H9 (cell line): Measurements from ENCODE around the gene COPB2. TPM values are rescaled to one million over a fixed set of nuclear protein-coding genes. Genes with fewer than 3 reads are reported as not detected.

Experiments
- DNase-seq: peaks from one replicate; pipeline ENCODE4 v3.0.0-alpha.2; 2017
- H2AFZ ChIP-seq: one replicate; pipeline ENCODE4 v1.6.1; 2013; ENCODE audit warnings: mild to moderate bottlenecking, low read length, control low read depth, moderate library complexity
- H2AK5ac ChIP-seq: 2 replicates; pipeline ENCODE4 v1.6.1; 2013; ENCODE audit warnings: low read length, control low read depth, mixed read lengths; ENCODE audit not compliant: insufficient read length
- H2BK120ac ChIP-seq: one replicate; pipeline ENCODE4 v1.6.1; 2013; ENCODE audit warnings: low read depth, mild to moderate bottlenecking, low read length, control low read depth, inconsistent platforms; ENCODE audit not compliant: poor library complexity, severe bottlenecking
- H2BK12ac ChIP-seq: 2 replicates; pipeline ENCODE4 v1.6.1; 2013; ENCODE audit warnings: low read length, control low read depth, mixed read lengths, low read depth; ENCODE audit not compliant: insufficient read length
- H2BK15ac ChIP-seq: 2 replicates; pipeline ENCODE4 v1.6.1; 2013; ENCODE audit warnings: low read depth, low read length, control low read depth
- H2BK20ac ChIP-seq: one replicate; pipeline ENCODE4 v1.6.1; 2013; ENCODE audit warnings: low read depth, mild to moderate bottlenecking, low read length, control low read depth, inconsistent platforms; ENCODE audit not compliant: poor library complexity, severe bottlenecking
- H2BK5ac ChIP-seq: 2 replicates; pipeline ENCODE4 v1.6.1; 2013; ENCODE audit warnings: low read length, control low read depth, mixed read lengths; ENCODE audit not compliant: insufficient read length
- H3K14ac ChIP-seq: 2 replicates; pipeline ENCODE4 v1.6.1; 2013; ENCODE audit warnings: low read length, control low read depth; ENCODE audit not compliant: insufficient read depth
- H3K18ac ChIP-seq: 2 replicates; pipeline ENCODE4 v1.6.1; 2013; ENCODE audit warnings: low read depth, mild to moderate bottlenecking, mixed read lengths, low read length, control low read depth; ENCODE audit not compliant: insufficient read length
- H3K23ac ChIP-seq: 2 replicates; pipeline ENCODE4 v1.6.1; 2013; ENCODE audit warnings: low read length, control low read depth, mixed read lengths, low read depth; ENCODE audit not compliant: insufficient read length
- H3K23me2 ChIP-seq: 2 replicates; pipeline ENCODE4 v1.6.1; 2013; ENCODE audit warnings: low read depth, mild to moderate bottlenecking, mixed read lengths, low read length, control low read depth; ENCODE audit not compliant: insufficient read length, poor library complexity, severe bottlenecking
- H3K27ac ChIP-seq: 2 replicates; pipeline ENCODE4 v1.5.1; 2013; ENCODE audit warnings: low read length, control low read depth, mixed read lengths, low read depth; ENCODE audit not compliant: insufficient read length
- H3K27me3 ChIP-seq: 2 replicates; pipeline ENCODE4 v1.6.1; 2013; ENCODE audit warnings: low read length, control low read depth, inconsistent platforms; ENCODE audit not compliant: insufficient read depth
- H3K4ac ChIP-seq: 2 replicates; pipeline ENCODE4 v1.6.1; 2013; ENCODE audit warnings: low read depth, mild to moderate bottlenecking, control low read depth, inconsistent platforms, low read length, moderate library complexity
- H3K4me1 ChIP-seq: 2 replicates; pipeline ENCODE4 v1.6.1; 2013; ENCODE audit warnings: low read length, control low read depth, inconsistent platforms; ENCODE audit not compliant: insufficient read depth
- H3K4me2 ChIP-seq: 2 replicates; pipeline ENCODE4 v1.6.1; 2013; ENCODE audit warnings: low read length, control low read depth, mixed read lengths; ENCODE audit not compliant: insufficient read length, insufficient read depth
- H3K56ac ChIP-seq: 2 replicates; pipeline ENCODE4 v1.6.1; 2013; ENCODE audit warnings: low read depth, mild to moderate bottlenecking, mixed read lengths, low read length, control low read depth; ENCODE audit not compliant: insufficient read length
- H3K79me1 ChIP-seq: 2 replicates; pipeline ENCODE4 v1.6.1; 2013; ENCODE audit warnings: low read depth, mild to moderate bottlenecking, moderate library complexity, low read length, control low read depth, inconsistent platforms; ENCODE audit not compliant: insufficient read depth, poor library complexity, severe bottlenecking
- H3K79me2 ChIP-seq: 2 replicates; pipeline ENCODE4 v1.6.1; 2013; ENCODE audit warnings: low read length, control low read depth, inconsistent platforms; ENCODE audit not compliant: insufficient read depth
- H3K9ac ChIP-seq: 2 replicates; pipeline ENCODE4 v1.6.1; 2013; ENCODE audit warnings: low read length, control low read depth, mixed read lengths; ENCODE audit not compliant: insufficient read length; ENCODE audit errors: extremely low read depth
- H3K9me3 ChIP-seq: one replicate; pipeline ENCODE4 v1.6.1; 2013; ENCODE audit warnings: low read depth, low read length, inconsistent platforms; ENCODE audit not compliant: control insufficient read depth
- H3T11ph ChIP-seq: one replicate; pipeline ENCODE4 v1.6.1; 2013; ENCODE audit warnings: mild to moderate bottlenecking, low read length, control low read depth, inconsistent platforms
- H4K20me1 ChIP-seq: one replicate; pipeline ENCODE4 v1.6.1; 2013; ENCODE audit not compliant: control insufficient read depth, insufficient read length, insufficient read depth
- H4K5ac ChIP-seq: 2 replicates; pipeline ENCODE4 v1.6.1; 2013; ENCODE audit warnings: low read depth, mild to moderate bottlenecking, mixed read lengths, low read length, control low read depth; ENCODE audit not compliant: insufficient read length
- H4K8ac ChIP-seq: replicated peaks from 2 replicates; pipeline ENCODE4 v1.6.1; 2013; ENCODE audit warnings: low read length, control low read depth, mixed read lengths, low read depth; ENCODE audit not compliant: insufficient read length
- H4K91ac ChIP-seq: 2 replicates; pipeline ENCODE4 v1.6.1; 2013; ENCODE audit warnings: low read depth, mild to moderate bottlenecking, moderate library complexity, mixed read lengths, low read length, control low read depth; ENCODE audit not compliant: insufficient read length
- H3K27ac Mint-ChIP-seq, 3 experiments: 2 replicates in 2 of 3; 3 replicates in 1 of 3; pipeline ENCODE4 v1.8.0; 2020 to 2021; ENCODE audit warnings: mixed read lengths in 3 of 3, mild to moderate bottlenecking in 1 of 3, moderate library complexity in 1 of 3
- H3K27me3 Mint-ChIP-seq: 2 replicates; pipeline ENCODE4 v1.8.0; 2021; ENCODE audit warnings: low read depth, mild to moderate bottlenecking, moderate library complexity, mixed read lengths
- H3K36me3 Mint-ChIP-seq, 3 experiments: 2 replicates in 2 of 3; 3 replicates in 1 of 3; pipeline ENCODE4 v1.8.0; 2020 to 2021; ENCODE audit warnings: low read depth in 3 of 3, mixed read lengths in 3 of 3; ENCODE audit not compliant: insufficient read depth in 1 of 3
- H3K4me1 Mint-ChIP-seq, 2 experiments: 2 replicates each; pipeline ENCODE4 v1.8.0; 2020; ENCODE audit warnings: mixed read lengths in 2 of 2
- H3K4me3 Mint-ChIP-seq, 2 experiments: 2 replicates in 1 of 2; 3 replicates in 1 of 2; pipeline ENCODE4 v1.8.0; 2020 to 2021; ENCODE audit warnings: mild to moderate bottlenecking in 2 of 2, mixed read lengths in 2 of 2, moderate library complexity in 1 of 2
- H3K9me3 Mint-ChIP-seq, 2 experiments: 2 replicates in 1 of 2; 3 replicates in 1 of 2; pipeline ENCODE4 v1.8.0; 2020; ENCODE audit warnings: mild to moderate bottlenecking in 2 of 2, mixed read lengths in 2 of 2, moderate library complexity in 1 of 2
- WGBS: extraction: QIAGEN DNeasy Blood & Tissue Kit; methylation state at CpG from one replicate; pipeline ENCODE4 v1.1.7; 2013; ENCODE audit warnings: missing lambda C conversion rate, low lambda C conversion rate, mixed read lengths; ENCODE audit not compliant: insufficient read length; ENCODE audit errors: extremely low coverage; 5-methylcytosine and 5-hydroxymethylcytosine counted together
- total RNA-seq: library from RNA; stranded (reverse); gene quantifications from 2 replicates; pipeline ENCODE4 v1.2.1, GENCODE V29; 2021
- TF ChIP-seq, protein P1 (sequence below): fragments of 200-600 bp; sonication (generic); conservative IDR thresholded peaks from 3 replicates; pipeline ENCODE4 v1.8.0; 2021; ENCODE audit warnings: antibody characterized with exemption, mild to moderate bottlenecking

COPB2 gene
- total RNA-seq, 1 experiment from 2014 or later: 121 TPM

DNA sequence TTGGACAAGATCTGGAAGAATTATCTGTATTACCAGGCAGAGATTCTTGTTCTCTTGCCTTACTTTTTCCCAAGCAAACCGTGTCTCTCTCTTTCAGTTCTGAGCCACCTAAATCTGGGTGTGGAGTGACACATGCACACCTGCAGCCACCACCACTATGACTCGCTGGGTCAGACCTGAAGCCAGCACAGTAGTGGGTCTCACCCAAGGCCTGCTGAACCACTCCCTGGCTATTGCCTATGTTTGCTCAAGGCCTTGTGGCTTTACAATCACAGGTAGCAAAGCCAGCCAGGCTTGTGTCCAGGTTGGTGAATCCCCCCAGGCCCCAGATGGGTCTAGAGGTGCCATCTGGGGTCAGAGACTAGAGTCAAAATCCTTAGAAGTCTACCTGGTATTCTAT is 28.7 kb upstream of the COPB2 start:
- Histone ChIP-seq H3T11ph (no peak overlapping the region), H2BK5ac (no peak overlapping the region), H3K79me2 (no peaks in the 10 kb centered on the region), H3K14ac (no peak overlapping the region), H3K9ac (no peak overlapping the region), H3K79me1 (no peaks in the 10 kb centered on the region), H3K18ac (no peak overlapping the region), H3K27me3 (no peaks in the 10 kb centered on the region), H2BK15ac (no peak overlapping the region), H3K56ac (no peak overlapping the region), H4K8ac (no peak overlapping the region), H2AFZ (no peak overlapping the region), H4K20me1 (no peaks in the 10 kb centered on the region), H3K23me2 (no peaks in the 10 kb centered on the region), H3K9me3 (no peaks in the 10 kb centered on the region), H4K5ac (no peak overlapping the region), H2AK5ac (no peak overlapping the region), H2BK12ac (no peak overlapping the region), H2BK20ac (no peak overlapping the region), H3K4me2 (no peak overlapping the region), H2BK120ac (no peak overlapping the region), H4K91ac (no peak overlapping the region), H3K27ac (no peak overlapping the region), H3K4ac (no peak overlapping the region), H3K23ac (no peak overlapping the region), H3K4me1 (no peaks in the 10 kb centered on the region)
- DNase-seq: no peak
- H3K27me3 Mint-ChIP-seq: no peaks in the 10 kb centered on the region
- no peak overlapping the region for H3K27ac Mint-ChIP-seq
- H3K4me1 Mint-ChIP-seq: peaks cover 0 to 3% of the 10 kb centered on the region in 2 experiments; a peak in 1 of 4 replicates
- WGBS: no CpG with 5 or more reads among the region's 2 CpGs
- H3K4me3 Mint-ChIP-seq: no peak overlapping the region
- peaks cover 11 to 14% of the 10 kb centered on the region in 2 experiments; a peak in 4 of 5 replicates for H3K9me3 Mint-ChIP-seq
- TF ChIP-seq, protein P1, sequence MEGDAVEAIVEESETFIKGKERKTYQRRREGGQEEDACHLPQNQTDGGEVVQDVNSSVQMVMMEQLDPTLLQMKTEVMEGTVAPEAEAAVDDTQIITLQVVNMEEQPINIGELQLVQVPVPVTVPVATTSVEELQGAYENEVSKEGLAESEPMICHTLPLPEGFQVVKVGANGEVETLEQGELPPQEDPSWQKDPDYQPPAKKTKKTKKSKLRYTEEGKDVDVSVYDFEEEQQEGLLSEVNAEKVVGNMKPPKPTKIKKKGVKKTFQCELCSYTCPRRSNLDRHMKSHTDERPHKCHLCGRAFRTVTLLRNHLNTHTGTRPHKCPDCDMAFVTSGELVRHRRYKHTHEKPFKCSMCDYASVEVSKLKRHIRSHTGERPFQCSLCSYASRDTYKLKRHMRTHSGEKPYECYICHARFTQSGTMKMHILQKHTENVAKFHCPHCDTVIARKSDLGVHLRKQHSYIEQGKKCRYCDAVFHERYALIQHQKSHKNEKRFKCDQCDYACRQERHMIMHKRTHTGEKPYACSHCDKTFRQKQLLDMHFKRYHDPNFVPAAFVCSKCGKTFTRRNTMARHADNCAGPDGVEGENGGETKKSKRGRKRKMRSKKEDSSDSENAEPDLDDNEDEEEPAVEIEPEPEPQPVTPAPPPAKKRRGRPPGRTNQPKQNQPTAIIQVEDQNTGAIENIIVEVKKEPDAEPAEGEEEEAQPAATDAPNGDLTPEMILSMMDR: no peak
- peaks cover 0 to 3% (median 2%) of the 10 kb centered on the region in 3 experiments; a peak in 3 of 7 replicates for H3K36me3 Mint-ChIP-seq
